Transverse colon (tissue), 4 donors: ENCODE measurements around the gene GAGE10.

Source experiments
- EP300 ChIP-seq: sonication (generic); formaldehyde crosslinking; IDR thresholded peaks from one replicate; pipeline ENCODE4 v1.6.1; 2017; ENCODE audit warnings: antibody characterized with exemption, low read depth
- POLR2A ChIP-seq: fragments of 450-650 bp; IDR thresholded peaks from one replicate; pipeline ENCODE4 v1.6.1; 2016; ENCODE audit warnings: antibody characterized with exemption, mild to moderate bottlenecking, moderate library complexity
- POLR2AphosphoS5 ChIP-seq, 3 donors: sonication (generic); formaldehyde crosslinking; IDR thresholded peaks; one replicate each; pipeline ENCODE4 v1.6.1; 2016; ENCODE audit warnings: antibody characterized with exemption in 3 of 3
- TF ChIP-seq, protein P1 (sequence below), 5 experiments: fragments of 200-600 bp in 3 of 5; fragments of 450-650 bp in 2 of 5; sonication (generic) in 3 of 5; IDR thresholded peaks; 1 replicate in 2 of 5; 2 replicates in 3 of 5; pipeline ENCODE4 v1.5.1; 2016 to 2017; ENCODE audit warnings: antibody characterized with exemption in 5 of 5, inconsistent platforms in 3 of 5, mild to moderate bottlenecking in 2 of 5, moderate library complexity in 1 of 5

DNA sequence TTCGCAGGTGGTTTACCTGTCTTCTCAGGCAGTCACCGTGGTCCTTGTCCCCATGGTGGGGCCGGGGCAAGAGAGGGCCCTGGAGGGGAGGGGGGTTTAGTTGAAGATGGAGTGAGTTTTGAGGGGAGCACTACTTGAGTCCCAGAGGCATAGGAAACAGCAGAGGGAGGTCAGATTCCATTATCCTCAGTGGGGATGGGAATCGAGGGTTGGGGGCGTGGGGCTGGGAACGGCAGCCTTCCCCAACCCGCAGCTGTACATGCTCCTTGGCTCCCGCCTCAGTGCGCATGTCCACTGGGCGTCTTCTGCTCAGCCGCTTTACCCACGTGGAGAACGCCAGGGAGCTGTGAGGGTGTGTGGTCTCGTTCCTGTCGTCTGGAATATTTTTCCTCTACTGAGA lies at the start of gene GAGE10:
- TF ChIP-seq, protein P1, sequence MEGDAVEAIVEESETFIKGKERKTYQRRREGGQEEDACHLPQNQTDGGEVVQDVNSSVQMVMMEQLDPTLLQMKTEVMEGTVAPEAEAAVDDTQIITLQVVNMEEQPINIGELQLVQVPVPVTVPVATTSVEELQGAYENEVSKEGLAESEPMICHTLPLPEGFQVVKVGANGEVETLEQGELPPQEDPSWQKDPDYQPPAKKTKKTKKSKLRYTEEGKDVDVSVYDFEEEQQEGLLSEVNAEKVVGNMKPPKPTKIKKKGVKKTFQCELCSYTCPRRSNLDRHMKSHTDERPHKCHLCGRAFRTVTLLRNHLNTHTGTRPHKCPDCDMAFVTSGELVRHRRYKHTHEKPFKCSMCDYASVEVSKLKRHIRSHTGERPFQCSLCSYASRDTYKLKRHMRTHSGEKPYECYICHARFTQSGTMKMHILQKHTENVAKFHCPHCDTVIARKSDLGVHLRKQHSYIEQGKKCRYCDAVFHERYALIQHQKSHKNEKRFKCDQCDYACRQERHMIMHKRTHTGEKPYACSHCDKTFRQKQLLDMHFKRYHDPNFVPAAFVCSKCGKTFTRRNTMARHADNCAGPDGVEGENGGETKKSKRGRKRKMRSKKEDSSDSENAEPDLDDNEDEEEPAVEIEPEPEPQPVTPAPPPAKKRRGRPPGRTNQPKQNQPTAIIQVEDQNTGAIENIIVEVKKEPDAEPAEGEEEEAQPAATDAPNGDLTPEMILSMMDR (IDR thresholded peaks at IDR 0.05) = no peak
- TF ChIP-seq POLR2AphosphoS5 (IDR thresholded peaks at IDR 0.05) (no peak), POLR2A (no peak), EP300 (no peak)
